Stimulated activated CD4-positive, alpha-beta T cell treated with anti-CD3 and anti-CD28 coated beads, TNF-alpha, amount 100 ng/mL, for 1 hour (primary cell): ENCODE measurements around the gene SMARCA1.
"Not testable (repeated sequence)": the region's sequence is repeated elsewhere in the genome, so short reads cannot be mapped to it uniquely, and the experiment has no call there.

Experiments
- DNase-seq, 3 donors: peaks; one replicate each; pipeline ENCODE4 v3.0.0-alpha.2; 2020; ENCODE audit warnings: low read depth in 3 of 3, low spot score in 1 of 3

The SMARCA1 gene

DNA sequence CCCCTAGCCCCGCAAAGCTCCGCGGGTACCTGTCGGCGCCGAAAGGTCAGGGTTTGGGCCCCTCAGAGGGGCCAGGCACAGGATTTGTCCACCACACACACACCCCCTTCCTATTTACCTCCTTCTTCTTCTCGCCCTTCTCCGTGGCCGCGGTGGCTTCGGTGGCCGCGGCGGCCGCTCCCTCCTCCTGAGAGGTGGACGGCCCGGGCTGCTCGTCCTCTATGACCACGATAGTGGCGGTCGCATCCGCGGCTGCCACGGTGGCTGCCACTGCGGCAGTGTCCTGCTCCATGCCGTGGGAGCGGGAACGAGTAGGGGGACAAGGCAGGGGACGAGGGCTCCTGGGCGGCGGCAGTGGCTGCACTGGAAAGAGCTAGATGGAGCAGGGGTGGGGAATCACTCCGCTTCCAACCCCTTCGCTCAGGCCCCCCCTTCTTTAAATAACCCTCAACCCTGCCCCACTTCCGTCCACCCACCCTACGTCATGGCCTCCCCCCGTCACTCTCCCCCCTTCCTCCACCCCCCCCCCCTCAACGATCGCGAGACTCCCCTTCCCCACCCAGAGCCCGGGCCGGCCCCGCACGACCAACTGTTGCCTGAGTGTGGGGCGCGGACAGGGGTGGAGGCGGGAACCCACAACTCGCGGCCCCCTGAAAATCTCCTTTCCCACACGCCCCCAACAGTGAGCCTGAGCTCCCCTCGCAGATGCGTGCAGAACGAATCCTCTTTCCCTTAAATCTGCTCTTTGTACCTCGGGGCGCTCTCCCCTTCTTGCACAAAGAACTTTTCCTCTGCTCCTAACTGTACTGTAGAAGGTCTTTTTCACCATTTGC is at the start of gene SMARCA1:
TSS of gene SMARCA1 (minus strand) at position 412 of the 833 bp plus-strand sequence. CDS start at position 292, 120 bp downstream.
- DNase-seq: no peak

- no peak for DNase-seq
Observed at GRCh38 chrX:129572422-129572821, 49.1 kb upstream of the SMARCA1 start.

DNA sequence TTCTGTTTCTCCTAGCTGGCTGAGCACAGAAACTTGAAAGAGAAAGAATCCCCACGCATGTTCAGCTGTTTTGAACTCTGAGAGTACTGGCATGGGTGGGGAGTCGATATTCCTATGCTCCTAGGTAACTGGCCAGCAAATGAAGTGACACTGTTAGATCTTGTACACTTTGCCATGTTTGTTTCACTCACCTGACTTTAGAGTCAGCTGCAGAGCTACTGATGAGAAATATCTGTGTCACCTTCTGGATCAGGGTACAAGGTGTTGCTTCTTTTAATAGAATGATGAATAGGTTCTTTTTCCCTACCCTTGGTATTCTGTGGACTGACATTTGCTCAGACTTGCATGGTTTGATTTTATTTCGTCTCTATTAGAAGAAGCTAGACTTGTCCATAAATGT is 45.1 kb upstream of the SMARCA1 start:
- DNase-seq: no peak

- no peak for DNase-seq
Observed at GRCh38 chrX:129566073-129566472, 42.8 kb upstream of the SMARCA1 start.

- no peak for DNase-seq
Observed at GRCh38 chrX:129565046-129565650, 41.9 kb upstream of the SMARCA1 start.

GRCh38 chrX:129564345-129564744 is 41.1 kb upstream of the SMARCA1 start:
- not testable (repeated sequence) for DNase-seq

DNA sequence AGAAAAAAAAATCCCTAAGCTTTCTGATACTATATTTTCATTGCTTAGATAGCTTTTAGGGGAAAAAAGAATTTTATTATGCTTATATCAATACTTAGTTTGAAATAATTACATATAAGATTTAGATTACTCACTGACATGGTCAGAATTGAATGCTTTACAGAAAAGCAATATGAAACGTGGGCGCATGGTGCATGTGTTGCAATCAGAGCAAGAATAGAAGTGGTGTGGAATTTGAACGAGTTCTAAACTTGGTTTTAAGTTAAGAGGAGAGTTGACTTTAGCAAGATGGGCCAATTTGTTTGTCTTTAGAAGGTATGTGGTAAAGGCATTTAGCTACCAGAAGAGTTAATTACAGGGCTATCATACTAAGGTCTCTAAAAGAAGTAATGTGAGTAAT is 38.2 kb upstream of the SMARCA1 start:
- DNase-seq: no peak

DNA sequence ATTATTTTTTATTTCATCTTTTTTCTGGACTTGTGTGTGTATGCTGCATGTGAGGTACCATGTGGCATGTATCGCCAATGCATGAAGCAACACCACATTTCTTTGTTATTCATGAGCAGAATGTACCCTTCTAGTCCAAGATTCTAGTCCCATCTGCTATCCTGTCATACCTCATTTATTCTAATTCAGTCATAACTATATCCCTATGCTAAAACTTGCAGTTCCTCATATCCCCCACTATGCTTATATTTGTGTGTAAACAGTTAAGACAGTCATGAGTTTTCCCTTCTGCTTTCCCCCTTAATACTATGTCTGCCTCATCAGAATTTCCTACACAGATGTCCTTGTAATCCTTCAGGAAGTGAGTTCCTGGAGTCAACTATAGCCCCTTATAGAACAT is 36.5 kb upstream of the SMARCA1 start:
- no peak for DNase-seq

DNA sequence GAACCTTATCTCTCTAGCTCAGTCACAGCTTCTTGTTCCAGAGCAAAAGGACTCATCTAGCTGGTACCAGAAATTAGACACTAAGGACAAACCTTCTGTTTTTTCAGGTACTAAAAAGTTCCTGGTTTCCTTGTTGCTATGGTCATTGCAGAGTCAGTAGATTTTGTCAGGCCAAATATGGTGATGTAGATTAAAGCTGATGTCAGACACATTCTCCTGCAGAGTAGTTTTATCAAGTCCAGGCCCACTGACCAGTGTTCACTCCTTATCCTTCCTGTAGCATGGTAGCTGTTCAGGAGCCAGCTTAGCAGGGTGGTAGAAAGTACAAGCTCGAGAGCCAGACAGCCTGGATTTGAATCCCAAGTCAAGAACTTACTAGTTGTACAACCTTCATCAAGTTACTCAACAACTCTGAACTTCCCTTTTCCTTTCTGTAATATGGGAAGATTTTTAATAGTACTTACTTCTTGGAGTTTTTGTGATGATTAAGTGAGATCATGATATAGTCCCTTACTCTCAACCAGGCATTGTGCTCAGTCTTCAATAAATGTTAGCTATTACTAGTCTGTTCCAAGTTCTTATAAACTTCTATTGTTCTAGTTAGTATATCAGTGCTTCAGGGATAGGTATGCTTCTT is 34.7 kb upstream of the SMARCA1 start:
- DNase-seq: no peak

- no peak for DNase-seq
Observed at GRCh38 chrX:129556806-129557315, 33.6 kb upstream of the SMARCA1 start.

DNA sequence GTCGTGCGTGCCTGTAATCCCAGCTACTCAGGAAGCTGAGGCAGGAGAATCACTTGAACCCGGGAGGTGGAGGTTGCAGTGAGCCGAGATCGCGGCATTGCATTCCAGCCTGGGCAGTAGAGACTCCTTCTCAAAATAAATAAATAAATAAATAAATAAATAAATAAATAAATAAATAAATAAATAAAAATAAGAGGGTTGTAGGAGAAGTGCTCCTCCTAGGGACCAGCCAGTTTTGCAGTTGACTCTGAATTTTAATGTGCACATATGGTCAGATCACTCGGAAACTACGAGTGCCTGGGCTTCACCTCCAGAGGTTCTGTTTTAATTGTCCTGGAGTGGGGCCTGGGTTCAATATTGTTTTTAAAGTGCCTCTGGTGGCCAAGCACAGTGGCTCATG is 31.5 kb upstream of the SMARCA1 start:
- not testable (repeated sequence) for DNase-seq

- DNase-seq: no peak
Observed at GRCh38 chrX:129553619-129554288, 30.5 kb upstream of the SMARCA1 start.

GRCh38 chrX:129549124-129549523 is 25.8 kb upstream of the SMARCA1 start:
- DNase-seq: no peak

GRCh38 chrX:129545408-129545807 is 22.1 kb upstream of the SMARCA1 start:
- DNase-seq: no peak

GRCh38 chrX:129544780-129545179 is 21.5 kb upstream of the SMARCA1 start:
- no peak for DNase-seq

DNA sequence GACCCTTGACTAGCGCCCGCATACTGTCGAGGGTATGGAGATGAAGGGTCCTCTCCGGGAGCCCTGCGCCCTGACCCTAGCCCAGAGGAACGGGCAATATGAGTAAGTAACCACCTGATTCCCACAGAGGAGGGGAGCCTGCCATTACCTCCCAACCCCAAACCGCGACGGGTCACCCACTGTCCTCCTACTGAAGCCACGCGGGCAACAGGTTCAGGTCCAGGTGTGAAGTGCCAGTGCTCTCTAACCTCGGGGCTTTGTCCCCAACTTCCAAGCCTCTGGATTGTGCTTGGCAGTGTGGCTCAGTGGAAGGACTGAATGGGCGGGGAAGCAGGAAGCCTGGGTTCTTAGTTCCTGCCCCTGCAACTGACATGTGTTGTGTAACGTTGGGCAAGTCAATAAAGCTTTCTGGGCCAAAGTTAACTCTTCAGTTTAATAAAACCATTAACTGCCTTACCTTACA is 17.5 kb upstream of the SMARCA1 start:
- no peak for DNase-seq

DNA sequence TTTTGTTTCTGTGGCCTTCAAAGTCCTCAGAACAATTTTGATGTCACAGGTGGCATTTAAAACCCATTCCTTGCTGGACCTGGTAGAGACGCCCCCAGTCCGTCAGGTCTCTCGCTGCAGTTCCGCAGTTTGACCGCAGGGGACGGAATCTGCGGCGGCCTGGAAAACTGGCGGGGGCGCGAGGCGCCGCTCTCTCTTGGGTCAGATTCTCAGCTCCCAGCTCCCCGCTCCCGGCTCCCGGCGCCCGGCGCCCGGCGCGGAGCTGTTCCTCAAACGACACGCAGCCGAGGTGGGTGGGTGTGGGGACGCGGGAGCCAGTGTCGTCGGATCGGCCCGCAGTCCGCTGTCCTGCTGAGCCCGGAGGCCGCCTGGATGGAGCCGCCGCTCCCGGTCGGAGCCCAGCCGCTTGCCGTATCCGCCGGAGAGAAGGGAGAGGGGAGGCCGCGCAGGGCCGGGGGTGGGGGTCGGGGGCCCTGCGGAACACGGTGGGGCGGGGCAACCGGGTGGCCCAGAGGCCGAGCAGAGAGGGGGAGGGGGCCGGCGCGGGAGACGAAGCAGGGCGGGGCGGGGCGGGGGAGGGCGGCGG is 16.9 kb upstream of the SMARCA1 start, which contains the start of gene OCRL:
TSS of gene OCRL (plus strand) at position 192 of the 586 bp plus-strand sequence. CDS start at position 373, 181 bp downstream.
- peak in 1 of 3 donors; percentile 27 for DNase-seq

DNA sequence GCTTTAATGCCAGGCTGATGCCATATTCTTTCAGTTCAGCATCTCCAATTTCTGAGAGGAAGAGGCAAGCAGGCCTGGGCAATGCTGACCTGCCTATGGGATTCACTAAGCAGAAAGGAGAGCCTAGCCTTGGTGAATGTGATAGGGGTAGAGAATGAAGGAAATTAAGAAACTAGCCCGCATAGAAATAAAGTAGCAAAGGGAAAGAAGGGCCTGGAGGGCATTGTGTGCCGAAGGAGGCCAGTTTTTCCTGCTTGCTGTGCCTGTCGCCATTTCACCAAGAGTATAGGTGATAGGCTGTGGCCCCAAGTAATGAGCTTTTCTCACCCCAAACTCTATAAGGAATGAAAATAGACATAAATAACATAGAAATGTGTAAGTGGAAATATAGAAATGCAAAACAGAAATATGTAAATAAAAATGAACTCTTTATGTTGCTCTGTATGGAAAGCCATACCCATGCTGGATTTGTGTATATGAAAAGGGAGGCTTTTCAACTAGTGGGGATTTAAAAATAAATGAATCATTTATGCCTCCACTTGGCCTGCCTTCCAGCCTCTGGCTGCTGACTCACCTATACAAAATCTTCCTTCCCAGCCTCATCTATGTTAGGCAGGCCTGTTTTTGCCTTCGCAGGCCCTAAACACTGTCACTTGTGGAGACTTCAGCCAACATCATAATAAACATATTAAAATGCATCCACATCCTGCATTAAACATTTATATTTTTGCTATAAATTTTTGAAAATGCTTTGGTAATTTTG is 11.7 kb upstream of the SMARCA1 start:
- no peak for DNase-seq

DNA sequence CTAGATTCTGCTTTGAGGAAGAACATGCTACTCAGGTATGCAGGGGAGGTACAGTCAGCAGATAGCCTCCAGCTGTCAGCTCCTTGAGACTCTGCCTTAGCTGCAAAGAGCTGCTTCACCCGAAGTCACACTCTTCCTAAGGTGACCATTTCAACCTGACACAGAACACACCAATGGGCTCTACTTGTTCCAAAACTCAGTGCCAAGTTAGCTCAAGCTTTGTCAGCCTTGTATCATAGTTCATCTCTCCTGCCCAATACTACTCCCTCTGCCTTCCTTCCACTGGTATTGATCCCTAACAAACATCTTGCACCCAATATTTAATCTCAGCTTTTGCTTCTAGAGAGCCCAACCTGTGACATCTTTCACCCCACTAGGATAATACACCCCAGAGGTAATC is 7.8 kb upstream of the SMARCA1 start:
- no peak for DNase-seq

GRCh38 chrX:129530410-129530809 is 7.1 kb upstream of the SMARCA1 start:
- no peak for DNase-seq
